ENCODE data around the gene FOXJ2.

Gene FOXJ2

GRCh38 chr12:8038659-8039114 is 6.2 kb downstream of the FOXJ2 start:
- peak; percentile 27 for DNase-seq (ENCODE audit: low spot score)
- POLR2A ChIA-PET (ENCODE audit: low non-redundant PET): no interaction called here
- peak overlapping the region; percentile 73 for H3K27ac ChIP-seq
- CTCF ChIA-PET: no interaction called here
- no peak for TF ChIP-seq CTCF (conservative IDR thresholded peaks at IDR 0.05; ENCODE audit: low read depth)

DNA sequence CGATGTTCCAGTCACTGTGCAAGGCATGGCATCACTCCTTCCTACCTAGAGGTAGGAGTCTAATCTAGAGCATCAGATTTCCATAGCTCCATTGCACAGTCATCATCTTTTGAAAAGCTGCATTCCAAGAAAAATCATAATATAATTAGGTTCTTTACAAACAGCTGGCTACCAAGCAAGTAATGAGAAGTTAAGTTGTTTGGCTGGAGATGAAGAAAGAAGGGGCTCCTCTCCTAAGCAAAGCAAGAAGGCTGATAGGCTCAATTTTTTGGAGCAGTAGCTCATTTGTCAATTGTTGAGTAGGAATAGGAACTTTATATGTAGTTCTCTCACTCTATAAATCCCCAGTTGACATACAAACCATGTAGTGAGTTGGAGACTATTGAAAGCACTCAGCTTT is 8.3 kb downstream of the FOXJ2 start:
- ChIA-PET POLR2A (ENCODE audit: low non-redundant PET) (no interaction called here), CTCF (no interaction called here)
- DNase-seq (ENCODE audit: low spot score): no peak
- no peak overlapping the region for H3K27ac ChIP-seq
- TF ChIP-seq CTCF (conservative IDR thresholded peaks at IDR 0.05; ENCODE audit: low read depth): no peak

DNA sequence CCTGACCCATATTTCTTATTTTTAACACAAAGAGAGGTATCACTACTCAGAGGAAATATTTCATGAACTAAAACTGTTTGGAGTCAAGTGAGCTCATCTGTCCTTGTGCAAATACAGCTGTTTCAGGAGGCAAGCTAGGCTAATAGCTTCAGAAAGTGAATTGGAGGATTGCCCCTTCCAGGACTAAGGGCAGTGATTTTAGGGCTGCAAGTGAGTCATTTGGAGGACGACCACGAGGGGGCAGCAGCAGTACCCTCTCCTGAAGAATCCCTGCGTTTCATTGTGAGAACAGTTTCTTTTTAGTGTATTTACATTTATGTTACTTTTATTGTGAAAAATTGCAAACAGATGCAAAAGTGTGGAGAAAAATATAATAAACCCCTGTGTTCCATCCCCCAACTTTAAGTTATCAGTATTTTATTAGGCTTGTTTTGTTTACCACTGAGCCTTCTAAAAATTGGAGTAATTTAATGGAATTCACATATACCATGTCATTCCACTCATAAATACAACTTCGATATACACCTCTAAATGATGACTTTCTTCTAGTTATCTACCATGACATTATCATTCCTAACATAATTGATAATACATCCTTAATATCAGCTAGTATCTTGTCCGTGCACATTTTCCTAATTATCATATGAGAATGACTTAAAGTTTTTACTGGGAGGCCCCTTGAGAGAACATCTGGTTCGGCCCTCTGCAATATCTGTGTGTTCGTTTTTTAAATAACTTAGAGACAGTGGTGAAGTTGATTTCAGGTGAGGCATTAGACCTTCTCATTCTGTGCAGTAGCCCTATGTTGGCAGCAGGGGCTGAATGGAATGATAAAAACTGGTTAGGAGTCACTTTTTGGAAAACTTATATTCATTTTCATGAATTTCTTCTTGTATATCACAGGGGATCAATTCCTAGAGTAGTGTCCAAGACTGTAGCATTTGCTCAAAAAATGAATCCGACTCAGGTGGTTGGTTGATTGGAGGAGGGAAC is 13.7 kb downstream of the FOXJ2 start:
- H3K27ac ChIP-seq: no peak overlapping the region
- peak; percentile 61 for DNase-seq (ENCODE audit: low spot score)
- POLR2A ChIA-PET (ENCODE audit: low non-redundant PET): no interaction called here
- CTCF ChIA-PET: interaction anchor here (0.5 to 0.8 kb wide), 8 partner anchors 12 to 1006 kb away, joined by 3 to 6 read pairs (median 4); no protein-coding TSS in a partner anchor
- TF ChIP-seq CTCF (conservative IDR thresholded peaks at IDR 0.05; ENCODE audit: low read depth): peak; percentile 65

- H3K27ac ChIP-seq: no peak overlapping the region
- TF ChIP-seq CTCF (conservative IDR thresholded peaks at IDR 0.05; ENCODE audit: low read depth): no peak
- CTCF ChIA-PET: interaction anchor here (0.5 to 0.6 kb wide), 3 partner anchors 33 to 326 kb away, joined by 3 to 5 read pairs (median 3); no protein-coding TSS in a partner anchor
- POLR2A ChIA-PET (ENCODE audit: low non-redundant PET): no interaction called here
- no peak for DNase-seq (ENCODE audit: low spot score)
Measured at GRCh38 chr12:8047842-8048241, 15.3 kb downstream of the FOXJ2 start.

DNA sequence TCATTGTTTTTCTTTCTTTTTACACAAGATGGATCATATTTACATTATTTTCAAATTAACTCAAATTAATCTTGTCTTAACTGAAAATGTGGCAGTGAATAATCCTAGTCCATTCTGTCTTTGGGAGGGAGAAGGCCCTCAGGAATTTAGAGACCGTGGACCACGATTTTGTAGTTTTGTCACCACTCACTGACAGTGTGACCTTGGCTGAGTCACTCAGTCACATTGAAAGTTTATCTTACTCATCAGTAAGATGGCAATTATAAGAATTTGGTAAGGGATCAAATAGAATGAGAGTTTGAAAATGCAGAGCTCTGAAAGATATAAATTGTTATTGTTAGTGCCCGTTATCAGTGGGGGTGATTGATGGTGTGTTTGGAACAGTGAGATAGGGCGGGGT is 16.4 kb downstream of the FOXJ2 start:
- no peak overlapping the region for H3K27ac ChIP-seq
- DNase-seq (ENCODE audit: low spot score): no peak
- POLR2A ChIA-PET (ENCODE audit: low non-redundant PET): no interaction called here
- CTCF ChIA-PET: no interaction called here
- TF ChIP-seq CTCF (conservative IDR thresholded peaks at IDR 0.05; ENCODE audit: low read depth): no peak

- no peak for TF ChIP-seq CTCF (conservative IDR thresholded peaks at IDR 0.05; ENCODE audit: low read depth)
- CTCF ChIA-PET: no interaction called here
- H3K27ac ChIP-seq: no peak overlapping the region
- POLR2A ChIA-PET (ENCODE audit: low non-redundant PET): no interaction called here
- DNase-seq (ENCODE audit: low spot score): no peak
Measured at GRCh38 chr12:8050600-8051250, 18.2 kb downstream of the FOXJ2 start.

Data from RWPE1 (cell line).